Erythroblast (primary cell): ENCODE data around the gene PPARGC1A.

Experiments used
- DNase-seq, 2 experiments: peaks; one replicate each; lab custom pipeline; 2025; lab: John Stamatoyannopoulos, UW
- GATA1 ChIP-seq: IDR thresholded peaks from 2 replicates; pipeline ENCODE4 v1.6.1; 2011; ENCODE audit warnings: low read depth, mild to moderate bottlenecking, control low read depth, low read length, moderate library complexity
- POLR2A ChIP-seq: IDR thresholded peaks from 2 replicates; pipeline ENCODE4 v1.6.1; 2011; ENCODE audit warnings: mild to moderate bottlenecking, low read length

The PPARGC1A gene

DNA sequence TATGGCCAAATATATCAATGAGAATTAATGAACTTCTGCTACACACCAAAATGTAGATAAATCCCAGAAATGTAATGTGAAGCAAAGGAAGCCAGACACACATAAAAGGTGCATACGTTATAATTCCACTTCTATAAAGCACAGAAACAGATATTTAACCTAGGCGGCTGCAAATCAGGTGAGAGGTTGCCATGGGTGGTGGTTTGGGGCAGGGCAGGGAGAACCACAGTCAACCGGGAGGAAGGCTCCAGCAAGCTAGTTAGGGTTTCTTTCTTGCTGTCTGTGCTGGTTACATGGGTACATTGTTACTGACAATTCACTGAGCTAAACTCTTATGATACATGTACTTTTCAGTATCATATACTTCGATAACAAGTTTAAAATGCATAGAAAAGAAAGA is 9.7 kb upstream of the PPARGC1A start:
- no peak for TF ChIP-seq POLR2A
- no peak for TF ChIP-seq GATA1
- no peak for DNase-seq

DNA sequence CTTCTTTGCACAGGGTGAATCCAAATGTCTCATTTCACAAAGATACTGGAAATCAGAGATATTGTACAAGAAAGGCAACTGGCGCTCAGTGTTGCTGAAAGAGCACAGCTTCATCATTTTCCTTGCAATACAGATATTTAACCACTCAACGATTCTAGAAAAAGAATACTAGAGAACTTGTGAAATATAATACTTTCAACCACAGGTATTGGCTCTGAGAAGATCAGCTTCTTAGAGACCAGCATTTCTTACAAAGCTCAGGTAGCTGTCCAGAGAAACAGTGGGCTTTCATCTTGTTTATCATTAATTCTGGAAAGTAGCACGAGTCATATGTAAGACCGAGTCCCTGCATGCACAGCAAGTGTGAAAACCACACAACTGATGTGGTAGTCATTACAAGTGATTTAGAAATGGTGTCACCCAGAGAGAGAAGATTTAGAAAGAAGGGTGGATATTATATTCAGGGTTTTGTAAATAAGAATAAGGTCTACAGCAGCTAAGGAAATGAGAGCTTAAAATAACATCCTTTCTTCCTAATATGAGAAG is 7.8 kb upstream of the PPARGC1A start:
- TF ChIP-seq GATA1 (no peak), POLR2A (no peak)
- no peak for DNase-seq

DNA sequence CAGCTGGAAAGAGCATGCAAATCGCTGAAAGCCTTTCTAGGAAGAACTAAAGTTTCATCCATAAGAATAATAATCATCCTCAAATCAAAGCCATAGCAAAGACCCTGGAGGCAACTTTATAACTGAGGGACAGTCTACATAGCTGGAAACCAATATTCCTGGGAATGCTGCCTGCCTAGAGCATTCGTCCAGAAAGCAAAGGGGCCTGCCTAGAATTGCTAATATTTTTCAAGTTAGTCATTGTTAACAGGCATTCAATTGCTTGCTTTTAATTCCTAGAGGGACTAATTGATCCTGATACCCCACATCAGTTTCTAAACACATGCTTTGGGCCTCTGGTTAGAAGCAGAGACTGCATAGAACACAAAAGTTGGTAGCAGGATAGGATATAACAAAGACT is 4.2 kb upstream of the PPARGC1A start:
- no peak for DNase-seq
- TF ChIP-seq GATA1, result no peak
- TF ChIP-seq POLR2A, result no peak

DNA sequence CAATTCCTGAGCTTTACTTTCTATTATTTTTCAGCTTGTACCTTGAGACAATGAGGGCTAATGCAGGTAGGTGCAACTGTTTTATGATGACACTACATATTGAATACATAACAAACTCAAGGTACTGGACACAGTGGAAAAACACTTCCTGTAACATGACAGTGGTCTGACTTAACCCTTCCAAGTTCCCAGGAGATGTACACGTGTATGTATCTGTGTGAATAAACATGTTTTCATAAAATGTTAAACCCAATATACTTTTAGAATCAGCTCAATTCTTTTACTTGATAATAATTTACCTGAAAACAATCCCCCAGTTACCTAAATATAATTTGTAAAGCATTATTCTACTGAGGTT is 1.2 kb upstream of the PPARGC1A start:
- no peak for TF ChIP-seq GATA1
- no peak for TF ChIP-seq POLR2A

GRCh38 chr4:23890369-23891063 is 669 bp upstream of the PPARGC1A start:
- no peak for DNase-seq
- TF ChIP-seq GATA1 (no peak), POLR2A (no peak)

More for the DNA sequence above, 1.2 kb upstream of the PPARGC1A start:
- DNase-seq, result no peak

DNA sequence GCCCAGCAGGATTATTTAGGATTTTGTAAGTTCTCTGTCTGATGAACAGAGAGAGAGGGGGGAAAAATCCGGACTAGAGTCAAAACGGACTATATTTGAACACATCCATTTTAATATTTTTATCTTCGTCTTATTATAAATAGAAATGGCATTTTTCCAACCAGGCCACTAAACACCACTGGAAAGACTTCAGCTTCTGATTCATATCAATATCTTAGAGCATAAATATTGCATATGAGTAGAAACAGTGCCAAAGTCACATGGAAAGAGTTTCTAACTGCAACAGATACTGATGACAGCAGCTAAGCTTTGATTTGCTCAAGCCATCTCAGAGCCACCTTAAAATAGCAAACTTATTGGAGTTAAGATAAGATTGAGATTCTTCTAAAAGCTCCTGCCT is 456 bp downstream of the PPARGC1A start:
- no peak for DNase-seq
- TF ChIP-seq GATA1 (no peak), POLR2A (no peak)

DNA sequence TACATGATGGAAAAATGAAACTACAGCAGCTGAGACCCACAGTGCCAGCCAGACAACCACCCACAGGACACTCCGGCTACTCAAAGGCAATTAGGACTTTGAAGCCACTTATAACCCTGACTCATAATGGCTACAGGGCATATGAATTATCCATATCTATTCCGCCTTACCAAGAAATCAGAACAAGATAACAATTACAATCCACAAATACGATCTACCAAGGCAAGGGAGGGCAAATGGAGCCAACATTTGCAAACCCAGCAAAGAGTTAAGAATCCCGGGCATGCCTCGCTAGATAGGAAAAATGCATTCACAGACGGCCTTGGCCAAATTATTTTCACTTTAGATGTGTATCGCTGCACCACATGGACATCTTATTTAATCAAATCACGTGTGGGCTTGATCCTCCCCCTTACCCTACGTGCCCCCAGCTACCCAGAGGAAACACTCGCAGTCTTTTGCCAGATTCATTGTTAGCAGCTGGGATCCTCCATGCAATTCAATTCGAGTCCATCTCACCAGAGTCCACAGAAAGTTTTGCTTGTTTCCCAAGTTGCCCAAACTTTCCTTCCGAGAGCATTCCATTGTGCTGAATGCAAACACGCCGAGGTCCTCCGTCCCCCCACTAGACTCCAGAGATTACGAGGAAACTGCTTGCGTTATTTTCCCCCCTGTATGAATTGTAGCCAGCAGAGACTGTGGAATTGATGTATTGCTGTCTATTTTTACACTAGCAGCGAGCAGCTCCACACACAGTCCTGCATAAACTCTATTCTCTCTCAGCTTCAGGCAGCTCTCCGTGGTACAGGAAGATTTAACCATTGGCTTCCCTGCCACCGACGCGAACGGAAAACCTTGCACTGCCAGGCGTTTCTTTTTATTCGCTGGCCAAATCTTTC is 1.2 kb downstream of the PPARGC1A start:
- TF ChIP-seq POLR2A, result no peak
- no peak for TF ChIP-seq GATA1
- DNase-seq, result no peak

GRCh38 chr4:23887989-23888388 is 1.9 kb downstream of the PPARGC1A start:
- TF ChIP-seq POLR2A, result no peak
- no peak for TF ChIP-seq GATA1
- no peak for DNase-seq

GRCh38 chr4:23887173-23887572 is 2.7 kb downstream of the PPARGC1A start:
- no peak for DNase-seq
- no peak for TF ChIP-seq POLR2A

- no peak for DNase-seq
- TF ChIP-seq POLR2A (no peak), GATA1 (no peak)
Observed at GRCh38 chr4:23885943-23886590, 3.8 kb downstream of the PPARGC1A start.

GRCh38 chr4:23884741-23885140 is 5.1 kb downstream of the PPARGC1A start:
- DNase-seq, result no peak
- no peak for TF ChIP-seq POLR2A
- TF ChIP-seq GATA1, result no peak

DNA sequence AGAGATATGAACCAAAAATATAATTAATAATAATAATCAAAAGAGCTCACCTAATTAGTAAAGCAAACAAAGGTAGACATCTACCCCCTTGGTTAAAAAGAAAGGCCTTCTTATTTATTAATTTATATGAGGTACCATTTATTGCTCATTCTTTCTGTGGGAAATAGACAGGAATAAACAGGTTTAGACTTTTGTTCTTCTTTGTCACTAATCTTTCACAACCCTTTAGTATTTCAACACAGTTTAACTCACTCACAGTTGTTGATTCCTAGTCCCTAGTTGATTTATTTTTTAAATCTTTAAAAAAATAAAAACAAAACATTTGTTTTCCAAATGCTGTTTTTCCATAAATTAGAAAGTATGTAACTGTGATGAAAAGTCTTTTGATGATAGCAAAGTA is 5.6 kb downstream of the PPARGC1A start:
- DNase-seq, result no peak
- no peak for TF ChIP-seq POLR2A
- no peak for TF ChIP-seq GATA1

DNA sequence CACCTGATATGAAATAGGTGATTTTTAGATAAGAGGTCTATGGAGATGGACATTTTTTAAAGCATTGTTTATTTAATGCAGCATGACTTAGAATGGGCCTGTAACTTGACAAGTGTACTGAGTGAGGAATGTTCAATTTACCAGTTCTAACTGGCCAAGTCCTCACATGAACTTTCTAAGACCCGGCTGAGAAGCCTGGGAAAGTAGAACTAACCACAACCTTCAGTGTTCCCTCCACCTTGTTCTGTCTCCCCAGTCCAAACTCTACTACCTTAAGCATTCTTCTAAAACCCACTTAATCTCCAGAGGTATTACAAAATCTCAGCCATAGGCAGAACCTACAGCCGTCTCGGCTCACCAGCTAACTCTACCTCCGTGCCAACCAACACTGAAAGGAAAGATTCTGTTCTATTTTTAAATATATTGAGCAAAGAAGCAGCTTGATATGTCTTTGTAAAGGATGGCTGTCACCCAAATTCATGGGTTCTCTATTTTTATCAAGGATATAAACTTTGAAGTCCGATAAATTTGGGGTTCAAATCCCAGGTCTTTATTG is 6.8 kb downstream of the PPARGC1A start:
- TF ChIP-seq POLR2A (no peak), GATA1 (no peak)
- no peak for DNase-seq
